GM23338 (cell line): ENCODE data around the gene CLRN2. TPM values are rescaled to one million over a fixed set of nuclear protein-coding genes. Genes with fewer than 3 reads are reported as not detected.

Experiments
- ATAC-seq: fragments of 200-7000 bp; cut with Tn5 transposase; 3 replicates; pipeline ENCODE4 v1.9.1; 2020
- DNase-seq: peaks from one replicate; pipeline ENCODE4 v3.0.0-alpha.2; 2015; ENCODE audit warnings: low spot score
- H2AFZ ChIP-seq: fragments of 200-600 bp; sonication (generic); 2 replicates; pipeline ENCODE4 v1.8.0; 2016; ENCODE audit warnings: antibody characterized with exemption, mild to moderate bottlenecking, moderate library complexity
- H3F3A ChIP-seq: fragments of 200-600 bp; sonication (generic); replicated peaks from 2 replicates; pipeline ENCODE4 v1.8.0; 2017; ENCODE audit warnings: antibody characterized with exemption, mixed run types, low read depth
- H3K27ac ChIP-seq: fragments of 200-600 bp; sonication (generic); 2 replicates; pipeline ENCODE4 v1.6.1; 2016; ENCODE audit warnings: low read depth
- H3K27me3 ChIP-seq: fragments of 200-600 bp; sonication (generic); 2 replicates; pipeline ENCODE4 v1.8.0; 2016; ENCODE audit warnings: mild to moderate bottlenecking, mixed run types, moderate library complexity; ENCODE audit not compliant: insufficient read depth
- H3K36me3 ChIP-seq: fragments of 200-600 bp; sonication (generic); 2 replicates; pipeline ENCODE4 v1.8.0; 2016; ENCODE audit warnings: mild to moderate bottlenecking; ENCODE audit not compliant: insufficient read depth
- H3K4me1 ChIP-seq: fragments of 200-600 bp; sonication (generic); 2 replicates; pipeline ENCODE4 v1.8.0; 2016; ENCODE audit warnings: mild to moderate bottlenecking, moderate library complexity; ENCODE audit not compliant: insufficient read depth
- H3K4me2 ChIP-seq: fragments of 200-600 bp; sonication (generic); 2 replicates; pipeline ENCODE4 v1.7.1; 2017; ENCODE audit warnings: mixed run types
- H3K4me3 ChIP-seq: fragments of 200-600 bp; sonication (generic); 2 replicates; pipeline ENCODE4 v1.6.1; 2016; ENCODE audit warnings: mixed run types
- H3K79me2 ChIP-seq: fragments of 200-600 bp; sonication (generic); replicated peaks from 2 replicates; pipeline ENCODE4 v1.8.0; 2017; ENCODE audit warnings: mild to moderate bottlenecking; ENCODE audit not compliant: insufficient read depth
- H3K9me2 ChIP-seq: fragments of 200-600 bp; sonication (generic); 2 replicates; pipeline ENCODE4 v1.8.0; 2017; ENCODE audit not compliant: insufficient read depth
- H4K20me1 ChIP-seq: fragments of 200-600 bp; sonication (generic); replicated peaks from 2 replicates; pipeline ENCODE4 v1.8.0; 2017; ENCODE audit warnings: mild to moderate bottlenecking; ENCODE audit not compliant: insufficient read depth
- H3K27ac Mint-ChIP-seq: 2 replicates; pipeline ENCODE4 v1.8.0; 2020; ENCODE audit warnings: inconsistent platforms, mild to moderate bottlenecking, moderate library complexity, mixed read lengths
- H3K27me3 Mint-ChIP-seq: 3 replicates; pipeline ENCODE4 v1.8.0; 2022; ENCODE audit warnings: low read depth, mild to moderate bottlenecking, moderate library complexity, mixed read lengths, inconsistent platforms; ENCODE audit not compliant: insufficient read depth, poor library complexity
- H3K36me3 Mint-ChIP-seq: 3 replicates; pipeline ENCODE4 v1.8.0; 2021; ENCODE audit warnings: low read depth, mild to moderate bottlenecking, inconsistent platforms, moderate library complexity, mixed read lengths
- H3K4me1 Mint-ChIP-seq: 3 replicates; pipeline ENCODE4 v1.8.0; 2020; ENCODE audit warnings: mild to moderate bottlenecking, inconsistent platforms, mixed read lengths
- H3K4me3 Mint-ChIP-seq: 3 replicates; pipeline ENCODE4 v1.8.0; 2021; ENCODE audit warnings: moderate library complexity, mild to moderate bottlenecking, inconsistent platforms, mixed read lengths
- H3K9me3 Mint-ChIP-seq: 3 replicates; pipeline ENCODE4 v1.8.0; 2020; ENCODE audit warnings: moderate library complexity, mild to moderate bottlenecking, inconsistent platforms, mixed read lengths
- CREB1 ChIP-seq: fragments of 250-450 bp; sonication (Bioruptor Pico); IDR thresholded peaks from 2 replicates; pipeline ENCODE4 v1.5.0; 2020; ENCODE audit warnings: low read depth, mild to moderate bottlenecking, moderate library complexity
- EZH2 ChIP-seq: fragments of 200-600 bp; sonication (generic); IDR thresholded peaks from one replicate; pipeline ENCODE4 v1.8.0; 2017; ENCODE audit warnings: antibody characterized with exemption, mild to moderate bottlenecking, low read depth; ENCODE audit not compliant: unreplicated experiment
- EZH2phosphoT487 ChIP-seq: fragments of 200-600 bp; sonication (generic); IDR thresholded peaks from one replicate; pipeline ENCODE4 v1.8.1; 2018; ENCODE audit warnings: antibody characterized with exemption; ENCODE audit not compliant: unreplicated experiment
- JUNB ChIP-seq: IDR thresholded peaks from one replicate; pipeline ENCODE4 v1.6.1; 2016; ENCODE audit warnings: antibody characterized with exemption; ENCODE audit not compliant: unreplicated experiment
- NANOG ChIP-seq: IDR thresholded peaks from 2 replicates; pipeline ENCODE4 v1.6.1; 2016; ENCODE audit warnings: antibody characterized with exemption, borderline replicate concordance
- POLR2AphosphoS5 ChIP-seq: IDR thresholded peaks from 2 replicates; pipeline ENCODE4 v1.6.1; 2016; ENCODE audit warnings: antibody characterized with exemption, low read depth
- STAT1 ChIP-seq: IDR thresholded peaks from one replicate; pipeline ENCODE4 v1.6.1; 2016; ENCODE audit warnings: antibody characterized with exemption; ENCODE audit not compliant: unreplicated experiment
- ZNF114 ChIP-seq: fragments of 250-450 bp; sonication (Bioruptor Pico); IDR thresholded peaks from 2 replicates; pipeline ENCODE4 v1.5.0; 2020; ENCODE audit warnings: mild to moderate bottlenecking, moderate library complexity
- ZNF331 ChIP-seq: fragments of 250-450 bp; sonication (Bioruptor Pico); IDR thresholded peaks from 2 replicates; pipeline ENCODE4 v1.5.0; 2020; ENCODE audit warnings: low read depth, mild to moderate bottlenecking, moderate library complexity
- polyA plus RNA-seq: library from polyadenylated mRNA; unstranded; fragments of >200 nt; fragmentation: Nextera tagmentation; extraction: Ambion mirVana; gene quantifications from 2 replicates; pipeline ENCODE4 v1.2.1, GENCODE V29; 2016
- total RNA-seq: library from RNA; depleted of rRNA; stranded (reverse); fragments of >200 nt; shearing (Covaris generic); gene quantifications from 2 replicates; pipeline ENCODE4 v1.2.3, GENCODE V29; 2014
- TF ChIP-seq, protein P1 (sequence below), 2 experiments: fragments of 200-600 bp in 1 of 2; sonication (generic) in 1 of 2; conservative IDR thresholded peaks; 2 replicates each; pipeline versions ENCODE4 v1.5.1 to v1.6.1; 2016 to 2017; ENCODE audit warnings: antibody characterized with exemption in 2 of 2, low read depth in 2 of 2, mild to moderate bottlenecking in 2 of 2, moderate library complexity in 1 of 2
- TF ChIP-seq, protein P2 (sequence below): fragments of 250-450 bp; sonication (Bioruptor Pico); IDR thresholded peaks from 2 replicates; pipeline ENCODE4 v1.5.0; 2020; ENCODE audit warnings: mild to moderate bottlenecking, moderate library complexity
- TF ChIP-seq, protein P3 (sequence below): IDR thresholded peaks from 2 replicates; pipeline ENCODE4 v1.6.1; 2016; ENCODE audit warnings: antibody characterized with exemption

CLRN2 gene
- total and polyA plus RNA-seq, 2 experiments from 2014 or later: not detected

DNA sequence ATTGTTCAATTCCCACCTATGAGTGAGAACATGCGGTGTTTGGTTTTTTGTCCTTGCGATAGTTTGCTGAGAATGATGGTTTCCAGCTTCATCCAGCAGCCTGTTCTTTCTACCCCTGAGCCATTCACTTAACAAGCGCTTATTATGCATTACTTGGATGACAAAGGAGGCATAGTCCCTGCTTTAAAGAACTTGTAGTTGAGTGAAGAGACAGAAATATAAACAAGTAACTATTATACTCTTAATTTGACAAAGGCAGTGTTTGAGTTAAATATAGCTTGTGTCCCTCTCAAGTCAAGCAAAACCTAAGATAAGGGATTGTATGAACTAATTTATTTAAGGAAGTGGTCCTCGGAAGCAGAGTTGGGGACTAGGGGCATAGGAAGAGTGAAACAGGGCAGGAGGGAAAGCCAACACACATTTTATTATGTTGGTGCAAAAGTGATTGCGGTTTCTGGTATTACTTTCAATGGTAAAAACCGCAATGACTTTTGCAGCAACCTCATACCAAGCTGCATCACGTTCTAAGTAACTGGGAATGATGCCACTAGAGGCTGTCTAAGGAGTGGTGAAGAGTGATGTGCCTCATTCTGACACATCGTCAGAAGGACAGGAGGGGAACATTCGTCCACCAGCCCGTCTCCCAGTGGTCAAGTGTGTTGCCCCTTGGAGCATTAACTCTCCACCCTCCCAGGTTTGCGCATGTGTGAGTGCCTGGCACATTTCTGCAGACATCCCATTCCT lies 44.9 kb upstream of the CLRN2 start:
- H3K27ac ChIP-seq: no peak overlapping the region
- no peaks in the 10 kb centered on the region for H3K27me3 Mint-ChIP-seq

DNA sequence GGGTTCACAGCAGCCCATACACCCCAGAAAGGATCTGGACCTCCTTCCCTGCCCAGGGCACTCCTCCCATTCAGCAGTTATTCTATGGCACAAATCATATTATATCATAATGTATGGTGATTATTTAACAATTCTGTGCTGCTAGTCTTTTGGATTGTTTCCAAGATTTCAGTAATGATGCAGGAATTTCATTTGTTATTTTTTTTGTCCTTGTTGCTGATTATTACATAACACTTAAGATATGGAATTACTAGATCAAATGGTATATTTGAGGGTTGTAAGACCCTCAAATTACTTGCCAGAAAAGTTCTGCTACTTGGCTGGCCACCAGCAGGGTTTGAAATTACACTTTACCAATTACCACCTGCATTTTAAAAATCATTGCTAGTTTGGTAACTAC lies 39.5 kb upstream of the CLRN2 start:
- DNase-seq (no peak), ATAC-seq (no peak)
- Histone ChIP-seq H4K20me1 (no peaks in the 10 kb centered on the region), H3K27ac (no peak overlapping the region), H3K9me2 (no peaks in the 10 kb centered on the region; the same call in 1 of the 2 replicates), H3K4me2 (no peak overlapping the region), H3K4me3 (no peak overlapping the region), H3K79me2 (no peaks in the 10 kb centered on the region), H2AFZ (no peak overlapping the region), H3K27me3 (no peaks in the 10 kb centered on the region), H3K4me1 (no peaks in the 10 kb centered on the region), H3K36me3 (no peaks in the 10 kb centered on the region), H3F3A (no peaks in the 10 kb centered on the region)
- Mint-ChIP-seq H3K4me1 (peaks cover 11% of the 10 kb centered on the region; the same call in 2 of the 3 replicates), H3K36me3 (no peaks in the 10 kb centered on the region), H3K27me3 (peaks cover 2% of the 10 kb centered on the region), H3K4me3 (no peak overlapping the region), H3K27ac (no peak overlapping the region), H3K9me3 (no peaks in the 10 kb centered on the region)
- TF ChIP-seq, protein P1, sequence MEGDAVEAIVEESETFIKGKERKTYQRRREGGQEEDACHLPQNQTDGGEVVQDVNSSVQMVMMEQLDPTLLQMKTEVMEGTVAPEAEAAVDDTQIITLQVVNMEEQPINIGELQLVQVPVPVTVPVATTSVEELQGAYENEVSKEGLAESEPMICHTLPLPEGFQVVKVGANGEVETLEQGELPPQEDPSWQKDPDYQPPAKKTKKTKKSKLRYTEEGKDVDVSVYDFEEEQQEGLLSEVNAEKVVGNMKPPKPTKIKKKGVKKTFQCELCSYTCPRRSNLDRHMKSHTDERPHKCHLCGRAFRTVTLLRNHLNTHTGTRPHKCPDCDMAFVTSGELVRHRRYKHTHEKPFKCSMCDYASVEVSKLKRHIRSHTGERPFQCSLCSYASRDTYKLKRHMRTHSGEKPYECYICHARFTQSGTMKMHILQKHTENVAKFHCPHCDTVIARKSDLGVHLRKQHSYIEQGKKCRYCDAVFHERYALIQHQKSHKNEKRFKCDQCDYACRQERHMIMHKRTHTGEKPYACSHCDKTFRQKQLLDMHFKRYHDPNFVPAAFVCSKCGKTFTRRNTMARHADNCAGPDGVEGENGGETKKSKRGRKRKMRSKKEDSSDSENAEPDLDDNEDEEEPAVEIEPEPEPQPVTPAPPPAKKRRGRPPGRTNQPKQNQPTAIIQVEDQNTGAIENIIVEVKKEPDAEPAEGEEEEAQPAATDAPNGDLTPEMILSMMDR (conservative IDR thresholded peaks at IDR 0.05; ENCODE audit: low read depth in 2 of 2): no peak
- TF ChIP-seq CREB1 (CRISPR knock-in tag) (no peak), STAT1 (no peak), POLR2AphosphoS5 (no peak), ZNF331 (no peak), EZH2phosphoT487 (no peak), EZH2 (no peak), JUNB (no peak)
- TF ChIP-seq, protein P2, sequence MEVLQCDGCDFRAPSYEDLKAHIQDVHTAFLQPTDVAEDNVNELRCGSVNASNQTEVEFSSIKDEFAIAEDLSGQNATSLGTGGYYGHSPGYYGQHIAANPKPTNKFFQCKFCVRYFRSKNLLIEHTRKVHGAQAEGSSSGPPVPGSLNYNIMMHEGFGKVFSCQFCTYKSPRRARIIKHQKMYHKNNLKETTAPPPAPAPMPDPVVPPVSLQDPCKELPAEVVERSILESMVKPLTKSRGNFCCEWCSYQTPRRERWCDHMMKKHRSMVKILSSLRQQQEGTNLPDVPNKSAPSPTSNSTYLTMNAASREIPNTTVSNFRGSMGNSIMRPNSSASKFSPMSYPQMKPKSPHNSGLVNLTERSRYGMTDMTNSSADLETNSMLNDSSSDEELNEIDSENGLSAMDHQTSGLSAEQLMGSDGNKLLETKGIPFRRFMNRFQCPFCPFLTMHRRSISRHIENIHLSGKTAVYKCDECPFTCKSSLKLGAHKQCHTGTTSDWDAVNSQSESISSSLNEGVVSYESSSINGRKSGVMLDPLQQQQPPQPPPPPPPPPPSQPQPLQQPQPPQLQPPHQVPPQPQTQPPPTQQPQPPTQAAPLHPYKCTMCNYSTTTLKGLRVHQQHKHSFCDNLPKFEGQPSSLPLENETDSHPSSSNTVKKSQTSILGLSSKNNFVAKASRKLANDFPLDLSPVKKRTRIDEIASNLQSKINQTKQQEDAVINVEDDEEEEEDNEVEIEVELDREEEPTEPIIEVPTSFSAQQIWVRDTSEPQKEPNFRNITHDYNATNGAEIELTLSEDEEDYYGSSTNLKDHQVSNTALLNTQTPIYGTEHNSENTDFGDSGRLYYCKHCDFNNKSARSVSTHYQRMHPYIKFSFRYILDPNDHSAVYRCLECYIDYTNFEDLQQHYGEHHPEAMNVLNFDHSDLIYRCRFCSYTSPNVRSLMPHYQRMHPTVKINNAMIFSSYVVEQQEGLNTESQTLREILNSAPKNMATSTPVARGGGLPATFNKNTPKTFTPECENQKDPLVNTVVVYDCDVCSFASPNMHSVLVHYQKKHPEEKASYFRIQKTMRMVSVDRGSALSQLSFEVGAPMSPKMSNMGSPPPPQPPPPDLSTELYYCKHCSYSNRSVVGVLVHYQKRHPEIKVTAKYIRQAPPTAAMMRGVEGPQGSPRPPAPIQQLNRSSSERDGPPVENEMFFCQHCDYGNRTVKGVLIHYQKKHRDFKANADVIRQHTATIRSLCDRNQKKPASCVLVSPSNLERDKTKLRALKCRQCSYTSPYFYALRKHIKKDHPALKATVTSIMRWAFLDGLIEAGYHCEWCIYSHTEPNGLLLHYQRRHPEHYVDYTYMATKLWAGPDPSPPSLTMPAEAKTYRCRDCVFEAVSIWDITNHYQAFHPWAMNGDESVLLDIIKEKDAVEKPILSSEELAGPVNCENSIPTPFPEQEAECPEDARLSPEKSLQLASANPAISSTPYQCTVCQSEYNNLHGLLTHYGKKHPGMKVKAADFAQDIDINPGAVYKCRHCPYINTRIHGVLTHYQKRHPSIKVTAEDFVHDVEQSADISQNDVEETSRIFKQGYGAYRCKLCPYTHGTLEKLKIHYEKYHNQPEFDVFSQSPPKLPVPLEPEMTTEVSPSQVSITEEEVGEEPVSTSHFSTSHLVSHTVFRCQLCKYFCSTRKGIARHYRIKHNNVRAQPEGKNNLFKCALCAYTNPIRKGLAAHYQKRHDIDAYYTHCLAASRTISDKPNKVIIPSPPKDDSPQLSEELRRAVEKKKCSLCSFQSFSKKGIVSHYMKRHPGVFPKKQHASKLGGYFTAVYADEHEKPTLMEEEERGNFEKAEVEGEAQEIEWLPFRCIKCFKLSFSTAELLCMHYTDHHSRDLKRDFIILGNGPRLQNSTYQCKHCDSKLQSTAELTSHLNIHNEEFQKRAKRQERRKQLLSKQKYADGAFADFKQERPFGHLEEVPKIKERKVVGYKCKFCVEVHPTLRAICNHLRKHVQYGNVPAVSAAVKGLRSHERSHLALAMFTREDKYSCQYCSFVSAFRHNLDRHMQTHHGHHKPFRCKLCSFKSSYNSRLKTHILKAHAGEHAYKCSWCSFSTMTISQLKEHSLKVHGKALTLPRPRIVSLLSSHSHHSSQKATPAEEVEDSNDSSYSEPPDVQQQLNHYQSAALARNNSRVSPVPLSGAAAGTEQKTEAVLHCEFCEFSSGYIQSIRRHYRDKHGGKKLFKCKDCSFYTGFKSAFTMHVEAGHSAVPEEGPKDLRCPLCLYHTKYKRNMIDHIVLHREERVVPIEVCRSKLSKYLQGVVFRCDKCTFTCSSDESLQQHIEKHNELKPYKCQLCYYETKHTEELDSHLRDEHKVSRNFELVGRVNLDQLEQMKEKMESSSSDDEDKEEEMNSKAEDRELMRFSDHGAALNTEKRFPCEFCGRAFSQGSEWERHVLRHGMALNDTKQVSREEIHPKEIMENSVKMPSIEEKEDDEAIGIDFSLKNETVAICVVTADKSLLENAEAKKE (CRISPR knock-in tag): no peak
- TF ChIP-seq, protein P3, sequence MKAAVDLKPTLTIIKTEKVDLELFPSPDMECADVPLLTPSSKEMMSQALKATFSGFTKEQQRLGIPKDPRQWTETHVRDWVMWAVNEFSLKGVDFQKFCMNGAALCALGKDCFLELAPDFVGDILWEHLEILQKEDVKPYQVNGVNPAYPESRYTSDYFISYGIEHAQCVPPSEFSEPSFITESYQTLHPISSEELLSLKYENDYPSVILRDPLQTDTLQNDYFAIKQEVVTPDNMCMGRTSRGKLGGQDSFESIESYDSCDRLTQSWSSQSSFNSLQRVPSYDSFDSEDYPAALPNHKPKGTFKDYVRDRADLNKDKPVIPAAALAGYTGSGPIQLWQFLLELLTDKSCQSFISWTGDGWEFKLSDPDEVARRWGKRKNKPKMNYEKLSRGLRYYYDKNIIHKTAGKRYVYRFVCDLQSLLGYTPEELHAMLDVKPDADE: no peak

More for the DNA sequence above, 44.9 kb upstream of the CLRN2 start:
- no peaks in the 10 kb centered on the region for H3K36me3 ChIP-seq
- TF ChIP-seq EZH2phosphoT487 (no peak), ZNF114 (CRISPR knock-in tag) (no peak), NANOG (no peak)
- Mint-ChIP-seq H3K4me3 (no peak overlapping the region), H3K27ac (no peak overlapping the region), H3K9me3 (no peaks in the 10 kb centered on the region), H3K4me1 (no peaks in the 10 kb centered on the region), H3K36me3 (no peaks in the 10 kb centered on the region)
- no peak overlapping the region for H2AFZ ChIP-seq
- no peak for DNase-seq
- no peaks in the 10 kb centered on the region for H3K27me3 ChIP-seq
- no peaks in the 10 kb centered on the region for H3F3A ChIP-seq
- H4K20me1 ChIP-seq: no peaks in the 10 kb centered on the region
- no peak for ATAC-seq
- H3K79me2 ChIP-seq: no peaks in the 10 kb centered on the region
- H3K4me2 ChIP-seq: no peak overlapping the region
- no peaks in the 10 kb centered on the region for H3K4me1 ChIP-seq
- no peaks in the 10 kb centered on the region for H3K9me2 ChIP-seq
- no peak overlapping the region for H3K4me3 ChIP-seq
